Measurements from ENCODE around the gene CD300LB.

Gene CD300LB

DNA sequence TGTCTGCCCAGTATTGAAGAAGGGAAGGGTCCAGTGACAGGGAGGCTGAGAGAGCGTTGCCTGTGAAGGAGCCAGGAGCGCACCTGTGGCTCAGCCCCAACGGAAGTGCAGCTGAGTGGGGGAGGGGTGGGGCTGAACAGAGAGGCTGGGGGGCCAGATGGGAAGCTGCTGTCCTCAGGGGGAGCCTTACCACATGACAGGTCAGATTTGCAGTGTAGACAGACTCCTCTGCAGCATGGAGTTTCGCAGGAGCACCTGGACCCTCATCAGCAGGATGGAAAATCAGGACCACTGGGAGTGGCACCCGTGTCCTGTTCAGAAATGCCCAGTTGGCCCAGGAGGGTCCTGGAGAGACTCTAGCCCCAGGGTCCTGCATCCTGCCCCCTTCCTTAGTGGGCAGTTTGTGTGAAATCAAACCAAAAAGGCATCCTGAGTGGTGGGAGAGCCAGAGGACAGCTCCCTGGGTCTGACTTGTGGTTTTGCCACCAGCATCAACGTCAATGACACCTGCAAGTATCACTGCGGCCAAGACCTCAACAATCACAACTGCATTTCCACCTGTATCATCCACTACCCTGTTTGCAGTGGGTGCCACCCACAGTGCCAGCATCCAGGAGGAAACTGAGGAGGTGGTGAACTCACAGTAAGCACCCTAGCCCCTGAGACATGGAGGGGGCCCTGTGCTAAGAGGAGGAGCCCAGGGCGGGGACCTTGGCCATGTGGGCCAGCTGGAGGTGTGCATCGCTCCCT, 57.1 kb downstream of the CD300LB start:
- H3K4me3 ChIP-seq (ENCODE audit: low read length): no peak overlapping the region
- TF ChIP-seq, protein P1, sequence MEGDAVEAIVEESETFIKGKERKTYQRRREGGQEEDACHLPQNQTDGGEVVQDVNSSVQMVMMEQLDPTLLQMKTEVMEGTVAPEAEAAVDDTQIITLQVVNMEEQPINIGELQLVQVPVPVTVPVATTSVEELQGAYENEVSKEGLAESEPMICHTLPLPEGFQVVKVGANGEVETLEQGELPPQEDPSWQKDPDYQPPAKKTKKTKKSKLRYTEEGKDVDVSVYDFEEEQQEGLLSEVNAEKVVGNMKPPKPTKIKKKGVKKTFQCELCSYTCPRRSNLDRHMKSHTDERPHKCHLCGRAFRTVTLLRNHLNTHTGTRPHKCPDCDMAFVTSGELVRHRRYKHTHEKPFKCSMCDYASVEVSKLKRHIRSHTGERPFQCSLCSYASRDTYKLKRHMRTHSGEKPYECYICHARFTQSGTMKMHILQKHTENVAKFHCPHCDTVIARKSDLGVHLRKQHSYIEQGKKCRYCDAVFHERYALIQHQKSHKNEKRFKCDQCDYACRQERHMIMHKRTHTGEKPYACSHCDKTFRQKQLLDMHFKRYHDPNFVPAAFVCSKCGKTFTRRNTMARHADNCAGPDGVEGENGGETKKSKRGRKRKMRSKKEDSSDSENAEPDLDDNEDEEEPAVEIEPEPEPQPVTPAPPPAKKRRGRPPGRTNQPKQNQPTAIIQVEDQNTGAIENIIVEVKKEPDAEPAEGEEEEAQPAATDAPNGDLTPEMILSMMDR (IDR thresholded peaks at IDR 0.05; ENCODE audit: insufficient read depth, low read depth, low read length, missing control alignments): no peak

DNA sequence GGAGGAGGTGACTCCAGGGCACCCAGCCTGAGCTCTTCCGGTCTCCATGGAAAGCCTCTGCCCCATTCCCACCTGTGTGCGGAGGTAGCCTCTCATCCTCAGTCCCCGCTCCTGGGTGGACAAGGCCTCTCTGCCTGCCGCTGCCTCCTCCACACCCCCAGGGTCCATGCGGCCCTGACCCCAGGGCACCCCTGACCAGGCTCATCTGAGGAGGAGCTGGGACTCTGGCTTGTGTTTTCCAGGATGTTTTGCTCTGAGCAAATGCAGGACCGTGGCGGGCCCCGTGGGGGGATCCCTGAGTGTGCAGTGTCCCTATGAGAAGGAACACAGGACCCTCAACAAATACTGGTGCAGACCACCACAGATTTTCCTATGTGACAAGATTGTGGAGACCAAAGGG, 58.0 kb downstream of the CD300LB start:
- DNase-seq (ENCODE audit: low read depth): no peak
- TF ChIP-seq, protein P1 (IDR thresholded peaks at IDR 0.05; ENCODE audit: insufficient read depth, low read depth, low read length, missing control alignments): no peak
- H3K4me3 ChIP-seq (ENCODE audit: low read length): no peak overlapping the region

More for the DNA sequence above, 57.1 kb downstream of the CD300LB start:
- DNase-seq (ENCODE audit: low read depth): no peak

DNA sequence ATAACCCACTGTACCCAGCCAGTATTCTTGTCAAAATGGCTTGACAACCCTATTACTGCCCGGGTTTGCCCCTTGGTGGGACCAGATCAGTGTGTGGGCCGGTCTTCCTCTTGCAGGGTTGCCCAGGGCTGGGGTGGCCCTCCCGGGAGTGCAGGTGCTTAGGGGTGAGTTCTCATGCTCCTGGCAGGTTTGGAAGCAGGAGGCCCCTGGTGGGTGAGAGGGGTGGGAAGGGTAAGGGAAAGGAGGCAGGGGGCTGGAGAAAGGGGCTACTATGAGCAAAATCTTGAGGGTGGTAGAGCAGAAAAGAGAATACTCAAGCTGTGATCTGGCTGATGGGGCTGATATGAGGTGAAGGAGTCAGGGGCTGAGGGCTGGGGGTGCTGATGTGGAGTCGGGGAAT, 58.4 kb downstream of the CD300LB start:
- H3K4me3 ChIP-seq (ENCODE audit: low read length): no peak overlapping the region
- no peak for DNase-seq (ENCODE audit: low read depth)
- TF ChIP-seq, protein P1 (IDR thresholded peaks at IDR 0.05; ENCODE audit: insufficient read depth, low read depth, low read length, missing control alignments): no peak

DNA sequence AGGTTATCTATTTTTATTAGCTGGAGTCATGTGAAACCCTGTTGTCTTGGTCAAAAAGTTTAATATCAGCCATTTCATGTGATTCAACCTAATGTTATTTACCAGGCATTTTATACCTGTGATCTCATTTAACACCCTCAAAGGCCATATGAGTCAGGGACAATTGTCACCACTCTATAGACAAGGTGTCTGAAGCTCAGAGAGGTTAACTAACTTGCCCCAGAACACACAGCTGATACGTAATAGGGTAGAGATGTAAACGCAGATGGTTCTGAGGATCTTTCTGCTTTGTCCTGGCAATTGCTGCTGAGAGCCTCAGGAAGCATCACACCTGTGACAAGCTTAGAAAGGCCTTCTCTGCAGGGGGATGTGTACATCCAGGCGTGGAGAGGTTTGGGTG, 59.9 kb downstream of the CD300LB start:
- no peak for DNase-seq (ENCODE audit: low read depth)
- no peak overlapping the region for H3K4me3 ChIP-seq (ENCODE audit: low read length)
- TF ChIP-seq, protein P1 (IDR thresholded peaks at IDR 0.05; ENCODE audit: insufficient read depth, low read depth, low read length, missing control alignments): no peak
